ENCODE results near the gene PREB.

Gene PREB

DNA sequence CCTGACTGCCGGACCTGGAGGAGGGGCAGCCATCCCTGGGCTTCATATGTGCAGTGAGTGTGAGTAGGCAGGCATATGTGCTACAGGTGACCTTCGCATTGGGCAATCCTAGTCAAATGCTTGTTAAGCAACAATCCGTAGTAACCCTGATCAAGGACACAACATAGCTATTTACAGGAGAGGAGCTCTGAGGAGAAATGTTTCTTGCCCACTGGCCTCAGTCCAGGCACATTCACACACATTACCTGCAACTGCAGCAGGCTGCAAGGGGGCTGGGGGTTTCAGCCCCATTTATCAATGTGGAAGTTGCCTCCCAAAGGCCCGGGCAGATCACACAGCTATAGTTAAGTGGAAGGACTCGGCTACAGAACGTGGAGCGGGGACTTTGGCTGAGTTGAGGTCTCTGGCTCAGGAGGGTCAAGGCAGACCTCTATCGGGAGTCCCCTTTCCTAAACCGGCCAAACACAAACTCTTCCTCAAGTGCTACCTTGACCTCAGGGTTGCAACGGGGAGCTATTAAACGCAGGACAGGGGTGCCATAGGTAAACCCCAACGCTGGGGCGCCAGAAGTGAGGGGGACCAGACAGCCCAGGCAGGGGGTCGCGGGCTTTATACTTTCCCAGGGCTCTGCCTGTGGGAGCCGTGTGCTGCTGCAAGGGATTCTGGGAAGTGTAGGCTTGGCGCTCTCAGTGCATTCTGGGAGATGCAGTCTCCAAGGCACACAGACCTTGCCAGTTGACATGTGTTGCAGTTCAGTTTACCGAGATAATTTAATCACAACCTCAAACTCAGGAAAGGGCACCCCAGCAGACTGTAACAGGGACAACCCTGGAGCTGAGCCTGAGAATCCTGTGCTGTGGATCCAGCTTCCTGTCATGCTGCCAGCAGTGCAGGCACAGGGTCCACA, 38.4 kb downstream of the PREB start:
- no peak for DNase-seq (ENCODE audit: low read depth)

DNA sequence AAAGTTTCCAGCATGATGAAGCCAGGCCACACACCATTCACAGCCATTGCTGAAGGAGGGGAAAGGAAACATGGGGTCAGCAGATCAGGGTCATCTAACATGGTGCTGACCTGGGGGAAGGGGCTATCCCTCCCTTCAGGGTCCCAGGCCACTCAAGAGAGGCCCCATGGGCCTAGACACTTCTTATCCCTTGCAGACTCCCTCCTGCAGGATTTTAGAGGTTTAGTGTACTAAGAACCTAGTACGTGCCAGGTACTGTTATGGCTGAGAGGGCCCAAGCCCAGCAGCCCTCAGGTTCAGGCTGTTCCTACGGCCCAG, 39.0 kb downstream of the PREB start:
- DNase-seq (ENCODE audit: low read depth), result no peak

DNA sequence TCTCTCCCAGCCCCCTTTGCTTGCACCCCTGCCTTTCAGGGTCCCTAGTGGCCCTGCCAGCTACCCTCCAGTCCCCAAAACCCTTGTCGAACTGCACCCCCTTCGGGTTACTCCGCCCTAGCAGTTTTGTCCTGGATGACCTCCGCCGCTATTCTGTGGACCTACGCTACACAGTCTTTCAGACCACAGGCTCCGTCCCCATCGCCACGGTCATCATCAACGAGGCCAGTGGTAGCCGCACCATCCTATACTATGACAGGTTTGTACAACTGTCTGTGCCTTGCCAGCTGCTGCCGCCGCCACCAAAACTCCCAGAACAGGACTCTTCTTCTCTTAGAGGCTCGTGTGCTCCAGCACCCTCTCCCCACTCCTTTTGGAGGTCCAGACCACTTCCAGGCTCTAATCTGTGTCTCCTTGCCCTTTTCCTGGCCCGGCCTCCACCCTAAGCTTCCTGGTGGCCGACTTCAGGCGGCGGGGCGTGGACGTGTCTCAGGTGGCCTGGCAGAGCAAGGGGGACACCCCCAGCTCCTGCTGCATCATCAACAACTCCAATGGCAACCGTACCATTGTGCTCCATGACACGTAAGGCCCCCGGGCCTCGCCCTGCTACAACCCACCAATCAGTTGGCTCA, 40.0 kb downstream of the PREB start:
- no peak for DNase-seq (ENCODE audit: low read depth)

DNA sequence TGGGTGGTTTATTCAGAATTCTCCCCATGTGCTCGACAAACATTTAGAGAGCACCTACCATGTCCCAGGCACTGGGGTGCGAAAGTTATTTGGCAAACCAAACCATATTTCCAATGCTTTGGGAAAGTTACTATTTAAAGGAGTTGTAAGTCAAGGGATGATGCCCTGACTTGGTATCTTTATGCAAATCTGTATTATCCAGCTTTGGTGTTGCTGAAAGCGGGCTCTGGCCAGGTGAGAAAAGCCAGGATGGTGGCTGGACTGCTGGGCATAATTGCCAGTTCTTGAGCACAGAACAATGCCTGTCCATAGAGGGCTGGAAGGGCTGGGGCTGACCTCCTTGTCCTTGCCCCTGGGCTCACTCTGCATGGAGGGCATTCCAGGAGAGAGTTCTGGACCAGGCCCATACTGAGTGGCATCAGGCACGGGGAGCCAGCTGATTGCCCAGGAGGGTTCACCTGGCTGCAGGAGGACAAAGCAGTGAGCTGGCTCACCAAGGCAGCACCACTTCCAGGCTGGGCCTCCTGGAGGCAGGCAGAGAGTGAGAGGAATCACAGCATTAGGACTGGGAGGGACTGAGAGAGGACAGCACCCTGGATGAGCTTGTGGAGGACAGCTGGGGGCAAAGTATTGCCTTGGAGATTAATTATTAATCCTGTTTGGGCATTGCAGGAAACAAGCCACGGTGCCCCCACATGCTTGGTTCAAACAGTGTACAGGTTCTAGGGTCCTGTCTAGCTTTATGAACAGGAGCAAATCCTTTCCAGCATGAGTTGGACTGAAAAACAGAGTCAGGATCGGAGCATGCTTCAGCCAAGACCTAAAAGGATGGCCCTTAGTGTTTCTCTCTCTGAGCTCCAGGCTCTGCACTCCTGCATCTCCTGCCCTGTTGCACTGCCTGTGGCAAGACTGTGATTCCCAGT, 40.7 kb downstream of the PREB start:
- DNase-seq (ENCODE audit: low read depth), result no peak

DNA sequence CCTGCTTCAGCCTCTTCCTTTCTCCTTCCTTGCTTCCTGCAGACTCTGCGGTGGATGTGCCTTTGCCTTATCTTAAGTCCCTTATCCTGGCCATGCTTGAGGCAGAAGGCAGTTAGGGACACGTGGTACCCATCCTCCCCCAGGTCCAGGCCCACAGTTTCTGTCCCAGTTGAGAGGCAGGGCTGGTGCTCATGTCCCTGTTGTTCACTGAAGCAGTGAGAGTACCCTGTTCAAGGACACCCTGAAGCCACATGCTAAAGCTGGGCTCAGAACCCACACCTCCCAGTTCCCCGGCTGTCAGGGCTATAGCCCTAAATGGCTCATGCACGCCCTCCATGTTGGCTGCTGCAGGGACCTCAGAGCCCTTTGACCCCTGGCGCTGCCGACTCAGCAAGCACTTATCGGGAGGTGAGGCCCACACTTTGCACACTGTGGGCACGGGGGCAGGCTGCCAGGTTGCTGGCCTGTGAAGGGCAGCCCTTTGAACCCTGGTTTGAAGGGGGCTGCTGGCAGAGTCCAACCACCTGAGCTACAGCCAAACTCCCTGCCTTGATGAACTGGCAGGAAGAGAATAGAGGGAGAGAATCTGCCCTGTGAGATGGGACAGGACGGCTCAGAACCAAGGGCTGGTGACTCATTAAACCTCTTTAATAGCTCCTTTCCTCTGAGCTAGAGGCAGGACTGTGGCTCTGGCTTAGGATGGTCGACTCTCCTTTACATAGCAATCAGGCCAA, 41.6 kb downstream of the PREB start:
- DNase-seq (ENCODE audit: low read depth), result no peak

DNA sequence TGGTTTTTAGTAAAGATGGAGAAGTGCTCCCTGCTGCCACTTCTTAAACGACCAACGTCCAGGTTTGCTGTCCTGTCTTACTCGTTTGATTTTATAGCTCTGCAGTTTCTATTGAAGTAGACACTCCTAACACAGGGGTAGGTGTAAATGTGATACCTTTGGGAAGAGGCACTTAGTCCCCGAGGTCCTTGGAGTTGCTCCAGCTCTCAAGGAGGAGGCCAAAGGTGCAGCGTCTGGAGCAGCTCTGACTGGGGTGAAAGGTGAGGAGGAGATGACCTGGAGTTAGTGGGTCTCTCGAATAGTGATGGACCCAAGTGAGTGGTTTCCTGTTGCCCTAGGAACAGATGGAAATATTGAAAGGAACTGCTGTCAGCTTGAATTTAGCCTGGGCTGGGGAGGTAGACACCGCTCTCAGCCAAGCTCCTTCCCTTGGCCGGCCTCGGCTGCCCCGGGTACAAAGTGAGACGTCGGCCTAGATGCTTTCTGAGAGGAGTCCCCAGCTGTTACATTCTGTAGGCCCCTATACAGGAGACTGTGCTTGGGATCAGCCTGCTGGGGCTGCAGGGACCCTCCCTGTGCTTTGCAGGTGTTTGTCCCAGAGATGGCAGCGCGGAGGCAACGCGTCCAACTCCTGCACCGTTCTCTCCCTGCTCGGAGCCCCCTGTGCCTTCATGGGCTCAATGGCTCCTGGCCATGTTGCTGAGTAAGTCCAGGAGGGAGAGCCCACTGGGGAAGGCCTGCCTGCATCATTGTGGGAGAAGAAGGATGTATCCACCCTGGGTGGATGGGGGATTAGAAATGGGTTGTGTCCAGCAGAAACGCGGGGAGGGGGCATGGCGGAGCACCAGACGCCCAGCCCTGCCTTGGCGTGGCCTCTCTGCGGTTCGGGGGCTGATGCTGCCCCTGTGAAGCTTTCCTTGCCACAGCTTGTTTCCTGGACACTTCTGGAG, 42.4 kb downstream of the PREB start:
- no peak for DNase-seq (ENCODE audit: low read depth)

DNA sequence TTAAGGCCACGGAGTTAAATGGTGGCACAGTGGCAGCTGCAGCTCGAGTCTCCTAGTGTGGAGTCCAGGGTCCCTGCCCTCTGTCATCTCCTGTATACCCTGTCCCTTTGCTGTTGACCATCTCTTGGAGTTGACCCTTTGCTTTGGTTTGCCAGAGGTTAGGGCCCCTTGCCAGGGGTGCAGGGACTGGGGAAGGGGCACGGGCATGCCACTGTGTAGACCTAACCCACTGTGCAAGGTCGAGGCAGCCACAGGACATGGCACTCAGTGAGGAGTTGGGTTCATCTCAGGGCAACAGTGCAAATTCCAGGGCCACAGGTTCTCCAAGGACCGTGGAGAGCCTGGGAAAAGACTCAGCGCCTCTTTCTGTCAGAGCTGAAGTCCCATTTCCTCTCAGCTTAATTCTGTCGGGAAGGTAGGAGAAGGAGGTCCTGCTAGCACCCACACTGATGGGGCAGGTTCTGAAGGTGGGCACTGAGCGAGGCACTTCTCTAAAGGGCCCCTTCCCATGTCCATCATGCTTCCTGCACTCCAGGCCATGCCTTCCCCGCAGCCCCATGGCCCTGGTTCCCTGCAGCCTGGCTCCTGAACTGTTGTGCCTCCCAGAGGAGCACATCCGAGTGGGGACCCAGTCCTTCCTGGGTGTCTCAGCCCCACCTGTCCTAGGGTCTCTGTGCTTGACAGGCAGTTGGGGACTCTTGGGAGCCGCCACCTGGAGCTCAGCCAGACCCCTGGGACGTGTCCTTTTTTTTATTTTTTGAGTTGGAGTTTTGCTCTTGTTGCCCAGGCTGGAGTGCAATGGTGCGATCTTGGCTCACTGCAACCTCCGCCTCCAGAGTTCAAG, 45.1 kb downstream of the PREB start:
- no peak for DNase-seq (ENCODE audit: low read depth)

DNA sequence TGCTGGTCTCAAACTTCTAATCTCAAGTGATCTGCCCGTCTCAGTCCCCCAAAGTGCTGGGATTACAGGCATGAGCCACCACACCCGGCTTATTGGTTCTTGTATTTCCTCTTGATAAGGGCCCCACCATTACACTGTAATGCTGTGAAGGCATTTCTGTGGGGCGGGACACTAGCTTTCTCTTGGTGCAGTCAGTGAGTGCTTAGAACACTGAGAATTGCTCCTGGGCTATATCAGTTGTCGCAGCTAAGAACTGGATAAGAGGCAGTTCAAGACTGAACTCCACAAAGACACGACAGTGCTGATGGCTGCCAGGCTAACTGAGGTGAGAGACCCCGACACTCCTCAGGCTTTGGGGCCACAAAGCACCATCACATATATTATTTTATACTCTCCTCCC, 45.8 kb downstream of the PREB start:
- no peak for DNase-seq (ENCODE audit: low read depth)

DNA sequence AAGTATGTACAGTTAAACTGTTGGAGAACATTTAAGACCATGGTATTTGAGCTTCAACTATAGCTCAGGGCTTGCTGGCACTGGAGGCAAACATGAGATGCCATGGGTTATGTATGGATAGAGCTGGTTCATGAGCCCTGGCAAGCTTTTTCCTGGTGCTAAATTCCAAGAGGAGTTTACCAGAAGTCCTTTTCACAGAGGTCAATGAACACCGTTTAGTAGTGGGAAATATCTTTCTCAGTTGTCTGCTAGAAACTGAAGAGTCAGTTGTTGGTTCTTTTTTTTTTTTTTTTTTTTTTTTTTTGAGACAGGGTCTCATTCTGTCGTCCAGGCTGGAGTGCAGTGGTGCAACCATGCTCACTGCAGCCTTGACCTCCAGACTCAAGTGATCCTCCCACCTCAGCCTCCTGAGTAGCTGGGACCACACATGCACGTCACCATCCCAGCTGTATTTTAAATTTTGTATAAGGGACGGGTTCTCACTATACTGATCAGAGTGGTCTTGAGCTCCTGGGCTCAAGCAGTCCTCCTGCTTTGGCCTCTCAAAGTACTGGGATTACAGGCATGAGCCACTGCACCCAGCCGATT, 46.5 kb downstream of the PREB start:
- DNase-seq (ENCODE audit: low read depth), result no peak

DNA sequence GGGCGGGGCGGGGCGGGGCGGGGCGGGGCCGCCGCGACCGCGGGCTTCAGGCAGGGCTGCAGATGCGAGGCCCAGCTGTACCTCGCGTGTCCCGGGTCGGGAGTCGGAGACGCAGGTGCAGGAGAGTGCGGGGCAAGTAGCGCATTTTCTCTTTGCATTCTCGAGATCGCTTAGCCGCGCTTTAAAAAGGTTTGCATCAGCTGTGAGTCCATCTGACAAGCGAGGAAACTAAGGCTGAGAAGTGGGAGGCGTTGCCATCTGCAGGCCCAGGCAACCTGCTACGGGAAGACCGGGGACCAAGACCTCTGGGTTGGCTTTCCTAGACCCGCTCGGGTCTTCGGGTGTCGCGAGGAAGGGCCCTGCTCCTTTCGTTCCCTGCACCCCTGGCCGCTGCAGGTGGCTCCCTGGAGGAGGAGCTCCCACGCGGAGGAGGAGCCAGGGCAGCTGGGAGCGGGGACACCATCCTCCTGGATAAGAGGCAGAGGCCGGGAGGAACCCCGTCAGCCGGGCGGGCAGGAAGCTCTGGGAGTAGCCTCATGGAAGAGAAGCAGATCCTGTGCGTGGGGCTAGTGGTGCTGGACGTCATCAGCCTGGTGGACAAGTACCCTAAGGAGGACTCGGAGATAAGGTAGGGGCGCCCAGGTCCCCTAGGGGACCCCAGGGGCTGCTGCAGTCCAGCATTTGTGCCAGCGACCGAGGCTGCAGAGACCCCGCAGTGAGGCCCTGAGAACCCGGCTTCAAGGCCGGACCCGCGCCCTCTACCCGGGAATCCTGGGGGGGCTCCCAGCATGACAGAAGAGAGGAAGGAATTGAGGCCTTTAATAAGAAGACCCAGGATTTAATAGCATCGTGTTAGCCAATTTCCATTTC, 47.5 kb downstream of the PREB start, which contains the start of gene KHK:
KHK (plus strand) TSS at position 49 of the 870 bp plus-strand sequence; CDS start at position 537, 488 bp downstream.
- no peak for DNase-seq (ENCODE audit: low read depth)

DNA sequence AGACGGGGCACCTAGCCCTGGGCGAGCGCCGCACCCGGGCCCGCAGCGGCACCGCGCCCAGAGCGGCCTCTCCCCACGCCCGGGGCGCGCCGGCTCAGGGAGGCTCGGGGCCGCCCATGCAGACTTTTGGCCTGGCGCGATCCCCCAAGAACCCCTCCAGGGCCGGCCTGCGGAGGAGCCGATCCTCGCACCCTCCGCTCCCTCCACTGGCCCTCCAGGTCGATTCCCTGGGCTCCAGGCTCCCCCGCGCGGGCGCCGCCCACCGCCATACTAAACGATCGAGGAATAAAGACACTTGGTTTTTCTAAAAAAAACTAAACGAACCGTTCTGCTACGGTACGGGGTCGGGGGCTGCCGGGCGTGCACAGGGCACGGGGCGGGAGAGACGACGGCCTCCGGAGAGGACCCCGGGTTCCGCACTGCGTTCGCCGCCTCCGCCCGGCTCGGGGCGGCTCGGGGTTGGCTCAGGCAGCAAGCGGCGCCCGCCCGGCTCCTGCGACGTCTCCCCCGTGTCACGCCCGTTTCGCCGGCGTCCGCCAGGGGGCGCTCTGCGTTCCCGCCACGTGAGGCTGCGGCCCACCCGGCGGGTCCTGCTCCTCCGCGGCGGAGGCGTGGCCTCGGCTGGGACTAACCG, 48.2 kb downstream of the PREB start:
- DNase-seq (ENCODE audit: low read depth), result no peak

DNA sequence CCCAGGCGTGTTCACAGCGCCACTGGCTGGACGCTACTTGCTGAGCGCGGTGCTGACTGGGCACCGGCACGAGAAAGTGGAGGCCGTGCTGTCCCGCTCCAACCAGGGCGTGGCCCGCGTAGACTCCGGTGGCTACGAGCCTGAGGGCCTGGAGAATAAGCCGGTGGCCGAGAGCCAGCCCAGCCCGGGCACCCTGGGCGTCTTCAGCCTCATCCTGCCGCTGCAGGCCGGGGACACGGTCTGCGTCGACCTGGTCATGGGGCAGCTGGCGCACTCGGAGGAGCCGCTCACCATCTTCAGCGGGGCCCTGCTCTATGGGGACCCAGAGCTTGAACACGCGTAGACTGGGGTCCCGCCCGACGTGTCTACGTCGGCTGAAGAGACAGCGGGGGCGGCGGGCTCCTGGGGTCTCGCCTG, 48.8 kb downstream of the PREB start:
- DNase-seq (ENCODE audit: low read depth), result no peak

DNA sequence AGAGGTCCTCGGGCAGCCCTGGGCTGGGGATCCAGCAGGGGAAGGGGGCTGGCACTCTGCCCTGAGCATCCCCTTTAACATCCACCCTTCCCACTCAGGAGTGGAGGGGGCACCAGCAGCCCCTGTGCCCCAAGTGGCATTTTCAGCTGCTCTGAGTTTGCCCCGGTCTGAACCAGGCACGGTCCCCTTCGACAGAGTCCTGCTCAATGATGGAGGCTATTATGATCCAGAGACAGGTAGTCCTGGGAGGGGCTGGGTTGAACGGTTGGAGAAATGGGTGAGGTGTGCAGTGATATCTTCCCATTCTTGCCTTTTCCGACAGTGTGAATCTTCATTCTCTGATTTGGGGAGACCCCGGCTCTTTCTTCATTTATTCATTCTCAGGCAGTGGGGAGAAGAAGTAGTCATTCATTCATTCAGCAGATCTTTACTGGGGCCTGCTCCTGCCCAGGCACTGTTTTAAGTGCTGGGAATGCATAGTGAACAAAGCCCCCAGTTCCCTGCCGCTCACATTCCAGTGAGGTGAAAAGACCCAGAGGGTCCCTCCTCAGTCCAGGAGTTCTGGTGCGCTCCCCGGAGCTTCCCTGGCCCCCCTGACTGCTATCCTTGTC, 49.3 kb downstream of the PREB start:
- DNase-seq (ENCODE audit: low read depth), result no peak

DNA sequence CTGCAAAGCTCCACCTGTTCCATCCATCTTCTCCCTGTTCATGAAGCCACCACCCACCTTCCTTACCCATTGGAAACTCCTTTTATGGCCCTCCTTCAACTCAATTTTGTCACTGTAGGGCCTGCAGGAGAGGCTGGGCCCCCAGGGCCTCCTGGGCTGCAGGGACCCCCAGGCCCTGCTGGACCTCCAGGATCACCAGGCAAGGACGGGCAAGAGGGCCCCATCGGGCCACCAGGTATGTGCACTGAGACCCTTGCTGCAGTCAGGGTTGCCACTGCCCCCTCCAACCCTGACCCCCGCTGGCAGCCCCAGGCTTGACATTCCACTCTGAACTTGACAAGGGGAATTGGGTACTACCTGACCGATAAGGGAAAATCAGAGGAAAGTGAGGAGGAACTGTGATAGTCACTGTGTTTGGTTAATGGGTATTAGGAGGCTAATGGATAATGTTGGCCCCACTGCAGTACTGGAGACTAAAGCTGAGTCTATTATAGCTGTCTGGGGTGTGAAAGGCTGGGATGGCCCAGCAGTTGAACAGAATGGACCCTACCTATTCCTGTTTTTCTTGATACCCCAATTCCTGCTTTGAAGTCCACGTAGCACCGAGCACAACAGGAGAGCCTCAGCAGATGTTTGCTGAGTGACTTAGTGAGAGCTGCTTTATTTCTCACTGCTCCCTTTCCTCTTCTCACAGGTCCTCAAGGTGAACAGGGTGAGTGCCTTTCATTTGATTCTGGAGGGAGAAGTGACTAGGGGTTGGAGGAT, 50.0 kb downstream of the PREB start:
- DNase-seq (ENCODE audit: low read depth), result no peak

DNA sequence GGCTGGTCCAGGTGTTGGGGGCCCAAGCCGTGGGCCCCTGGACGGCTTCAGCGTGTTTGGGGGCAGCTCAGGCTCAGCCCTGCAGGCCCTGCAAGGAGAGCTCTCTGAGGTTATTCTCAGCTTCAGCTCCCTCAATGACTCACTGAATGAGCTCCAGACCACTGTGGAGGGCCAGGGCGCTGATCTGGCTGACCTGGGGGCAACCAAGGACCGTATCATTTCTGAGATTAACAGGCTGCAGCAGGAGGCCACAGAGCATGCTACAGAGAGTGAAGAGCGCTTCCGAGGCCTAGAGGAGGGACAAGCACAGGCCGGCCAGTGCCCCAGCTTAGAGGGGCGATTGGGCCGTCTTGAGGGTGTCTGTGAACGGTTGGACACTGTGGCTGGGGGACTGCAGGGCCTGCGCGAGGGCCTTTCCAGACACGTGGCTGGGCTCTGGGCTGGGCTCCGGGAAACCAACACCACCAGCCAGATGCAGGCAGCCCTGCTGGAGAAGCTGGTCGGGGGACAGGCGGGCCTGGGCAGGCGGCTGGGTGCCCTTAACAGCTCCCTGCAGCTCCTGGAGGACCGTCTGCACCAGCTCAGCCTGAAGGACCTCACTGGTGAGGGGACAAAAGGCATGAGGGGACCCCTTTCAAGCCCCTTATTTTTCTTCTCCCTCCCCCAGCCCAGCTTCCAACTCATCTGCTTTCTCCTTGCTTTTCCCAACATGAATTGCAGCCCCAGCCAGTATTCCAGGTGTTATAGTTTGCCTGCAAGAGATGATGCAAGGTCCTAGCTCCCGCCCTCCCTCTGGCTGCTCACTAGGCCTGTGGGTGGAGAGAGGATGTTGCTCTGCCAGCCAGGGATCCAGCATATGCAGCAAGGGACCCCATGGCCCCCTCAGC, 50.8 kb downstream of the PREB start:
- DNase-seq (ENCODE audit: low read depth), result no peak
